KBM-7 (cell line): ENCODE data around the gene SGPP2.
"Not testable (repeated sequence)": the region's sequence is repeated elsewhere in the genome, so short reads cannot be mapped to it uniquely, and the experiment has no call there.

Experiments
- DNase-seq: peaks from one replicate; pipeline ENCODE4 v3.0.0-alpha.2; 2015
- in situ Hi-C: fragments of 300-500 bp; cut with MboI; formaldehyde crosslinking; loops from 2 replicates; pipeline ENCODE4 v1.14.3; 2020; ENCODE audit warnings: low sequenced_read_pairs, low pct_unique_long_range_greater_than_20kb, mixed read lengths

The SGPP2 gene

DNA sequence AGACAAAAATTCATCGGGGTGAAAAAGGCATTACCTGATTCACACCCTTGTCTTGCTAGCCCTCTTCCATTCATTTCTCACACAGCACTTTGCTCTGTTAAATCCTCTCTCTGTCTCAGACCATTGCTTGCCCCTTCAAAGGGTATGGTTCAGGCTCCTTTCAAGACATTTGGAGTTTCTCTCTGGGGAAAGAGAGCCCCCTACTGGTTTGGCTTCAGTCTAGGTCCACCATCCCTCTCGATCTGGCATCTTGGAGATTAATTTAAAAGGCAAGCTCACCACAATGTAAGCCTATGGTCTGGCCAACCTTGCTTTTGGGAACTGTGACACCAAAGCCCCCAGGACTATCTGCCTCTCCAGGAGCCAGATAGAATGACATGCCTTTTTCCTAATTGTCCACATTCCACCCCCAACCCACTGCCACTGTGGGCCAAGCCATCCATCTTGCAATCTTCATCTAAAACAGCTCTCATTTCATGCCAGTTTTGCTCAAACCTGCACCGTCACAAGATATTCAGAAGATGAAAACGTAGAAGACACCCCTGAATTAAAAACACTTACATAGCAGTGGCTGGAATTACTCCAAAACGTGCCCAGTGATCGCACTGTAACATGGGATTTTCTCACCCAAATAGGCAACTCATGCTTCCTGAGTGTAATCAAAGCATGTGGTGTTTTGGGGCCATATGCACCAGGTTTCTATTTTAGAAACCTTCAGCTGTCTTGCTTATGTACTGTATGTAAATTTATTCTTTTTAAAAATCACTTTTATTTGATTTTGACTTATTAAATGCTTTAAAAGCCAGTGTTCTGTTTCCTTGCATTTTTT is 137.7 kb downstream of the SGPP2 start:
- DNase-seq, result peak; percentile 77
- in situ Hi-C loops, result loop anchor here (25.0 kb wide), 1 partner anchor 250 kb away; a partner anchor contains a TSS

DNA sequence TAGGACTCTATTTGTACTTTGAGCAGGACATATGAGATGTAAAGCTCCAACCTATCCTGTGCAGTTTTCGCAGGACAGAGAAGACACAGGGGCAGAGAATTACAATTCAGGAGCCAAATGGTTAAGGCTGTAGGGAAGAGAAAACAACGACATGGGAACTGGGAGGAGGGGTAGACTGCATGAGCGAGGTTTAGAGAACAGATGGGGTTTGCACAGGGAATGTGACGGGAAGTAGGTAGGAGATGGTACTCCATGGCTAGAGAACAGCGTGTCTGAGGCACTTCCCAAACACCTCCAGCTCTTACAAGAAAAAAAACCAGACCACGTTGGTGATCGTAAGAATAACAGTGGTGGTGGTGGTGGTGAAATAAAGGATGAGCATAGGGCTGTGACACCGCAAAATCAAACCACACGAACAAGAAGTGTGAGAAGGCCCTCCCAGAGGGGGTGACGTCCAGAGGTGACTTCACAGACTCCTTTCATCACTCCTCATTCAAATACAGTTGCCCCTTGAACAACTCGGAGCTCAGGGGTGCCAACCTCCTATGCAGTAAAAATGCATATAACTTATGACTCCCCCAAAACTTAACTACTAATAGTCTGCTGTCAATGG is 138.9 kb downstream of the SGPP2 start:
- in situ Hi-C loops, result loop anchor here (25.0 kb wide), 1 partner anchor 251 kb away; a partner anchor contains a TSS
- DNase-seq, result no peak

DNA sequence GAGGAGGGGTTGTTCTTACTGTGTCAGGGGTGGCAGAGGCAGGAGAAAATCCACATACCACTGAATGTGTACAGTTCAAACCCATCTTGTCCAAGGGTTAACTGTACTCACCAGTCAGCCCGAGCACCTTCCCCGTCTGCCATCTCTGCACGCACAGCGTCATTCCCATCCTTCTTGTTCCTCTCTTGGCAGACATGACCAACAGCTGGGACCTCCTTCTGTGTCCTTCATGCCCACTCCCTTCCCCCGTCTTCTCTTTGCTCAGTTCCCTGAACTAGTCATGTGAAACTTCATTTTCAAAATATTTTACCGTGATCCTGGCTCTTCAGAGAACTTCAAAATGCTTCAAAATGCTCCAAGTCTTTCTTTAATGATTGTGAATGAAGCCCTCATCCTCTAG is 139.6 kb downstream of the SGPP2 start:
- no peak for DNase-seq
- in situ Hi-C loops, result loop anchor here (25.0 kb wide), 1 partner anchor 252 kb away; a partner anchor contains a TSS

DNA sequence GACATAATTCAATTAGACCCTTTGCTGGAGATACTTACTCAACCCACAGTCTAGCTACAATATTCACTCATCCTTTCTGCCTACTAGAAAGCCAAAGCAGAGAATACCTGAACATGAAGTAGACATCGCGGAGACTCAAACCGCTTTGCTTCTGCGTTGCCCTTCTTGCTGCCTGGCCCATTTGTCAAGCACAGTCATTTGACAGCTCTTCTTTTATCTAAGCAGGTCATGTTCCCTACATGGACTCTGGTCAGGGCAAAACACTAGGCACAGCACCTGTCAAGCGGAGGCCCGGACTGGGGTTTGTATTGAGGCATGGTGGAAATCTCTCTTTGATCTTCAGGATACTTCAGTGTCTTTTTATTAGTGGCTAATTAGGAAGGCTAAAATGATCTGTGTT is 141.9 kb downstream of the SGPP2 start:
- no peak for DNase-seq
- in situ Hi-C loops, result loop anchor here (25.0 kb wide), 1 partner anchor 254 kb away; a partner anchor contains a TSS

DNA sequence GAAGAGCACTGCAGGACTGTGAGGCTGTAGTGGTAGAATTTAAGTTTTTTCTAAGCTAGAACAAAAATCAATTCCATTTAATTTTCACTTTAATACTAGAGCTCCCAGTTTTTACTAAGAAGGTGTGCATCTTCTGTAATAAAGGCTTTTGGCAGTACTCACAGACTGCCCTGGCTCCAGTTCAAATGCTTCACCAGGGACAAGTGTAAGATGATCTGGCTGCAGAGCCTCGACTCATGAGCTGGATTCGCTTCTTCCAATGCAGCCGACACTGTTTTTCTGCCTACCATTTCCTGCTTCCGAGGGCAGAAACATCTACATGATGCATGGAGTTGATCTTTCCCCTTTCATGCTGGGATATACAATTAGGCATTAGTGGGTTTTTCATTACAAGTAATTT is 144.5 kb downstream of the SGPP2 start:
- in situ Hi-C loops, result loop anchor here (25.0 kb wide), 1 partner anchor 257 kb away; a partner anchor contains a TSS
- DNase-seq, result no peak

DNA sequence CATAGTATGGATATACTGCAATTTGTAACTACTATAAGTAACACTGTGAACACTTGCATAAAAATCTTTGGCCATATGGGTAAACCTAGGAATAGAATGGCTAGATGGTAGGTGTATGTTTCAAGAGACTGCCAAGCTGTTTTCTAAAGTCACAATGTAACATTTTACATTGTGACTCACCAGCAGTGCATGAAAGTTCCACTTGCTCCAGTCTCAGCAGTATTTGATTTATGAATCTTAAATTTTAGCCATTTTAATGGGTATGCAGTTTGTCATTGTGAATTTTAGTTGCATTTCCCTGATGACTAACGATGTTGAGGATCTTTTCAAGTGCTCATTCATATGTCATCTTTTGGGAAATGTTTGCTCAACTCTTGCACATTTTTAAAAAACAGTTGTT is 145.5 kb downstream of the SGPP2 start:
- in situ Hi-C loops, result loop anchor here (25.0 kb wide), 1 partner anchor 258 kb away; a partner anchor contains a TSS
- DNase-seq, result no peak

DNA sequence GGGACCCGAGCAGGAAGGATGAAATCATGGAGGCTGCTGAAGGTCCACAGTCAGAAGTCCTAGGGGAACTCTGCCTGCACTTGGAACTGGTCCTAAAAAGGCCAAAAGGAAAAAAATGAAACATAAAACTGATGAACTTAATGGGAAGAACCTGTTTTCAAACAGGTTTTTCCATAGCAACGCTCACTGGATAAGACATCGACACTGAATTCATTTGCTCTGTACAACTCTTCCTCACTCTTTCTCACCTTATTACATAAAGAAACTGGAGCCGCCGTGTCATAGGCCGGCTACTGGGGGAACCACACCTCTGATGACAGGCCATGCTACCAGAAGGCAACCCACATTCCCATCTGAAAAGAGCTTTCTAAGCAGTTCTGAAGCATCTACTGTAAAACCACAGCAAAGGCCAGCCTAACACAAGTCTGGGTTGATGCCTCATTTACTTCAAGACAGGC is 147.9 kb downstream of the SGPP2 start:
- in situ Hi-C loops, result loop anchor here (25.0 kb wide), 1 partner anchor 260 kb away; a partner anchor contains a TSS
- no peak for DNase-seq

DNA sequence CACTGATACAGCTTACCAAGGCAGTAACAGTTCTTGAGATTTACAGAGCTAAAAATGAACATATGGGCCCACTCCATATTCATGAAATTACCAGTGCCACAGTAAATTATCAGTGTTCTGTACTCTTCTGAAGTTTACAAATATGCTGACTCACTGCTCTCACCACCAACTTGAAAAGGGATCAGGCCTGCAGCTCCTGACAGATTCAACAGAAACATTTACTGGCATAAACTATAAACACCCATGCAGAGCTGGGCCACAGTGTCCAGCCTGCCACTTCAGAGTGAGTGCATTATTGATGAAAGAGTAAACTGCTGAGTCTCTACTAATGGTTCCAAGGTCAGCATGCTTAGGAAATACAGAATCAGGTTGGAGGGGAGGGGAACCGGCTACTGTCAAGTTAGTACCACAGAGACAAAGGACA is 148.4 kb downstream of the SGPP2 start:
- in situ Hi-C loops, result loop anchor here (25.0 kb wide), 1 partner anchor 260 kb away; a partner anchor contains a TSS
- DNase-seq, result no peak

DNA sequence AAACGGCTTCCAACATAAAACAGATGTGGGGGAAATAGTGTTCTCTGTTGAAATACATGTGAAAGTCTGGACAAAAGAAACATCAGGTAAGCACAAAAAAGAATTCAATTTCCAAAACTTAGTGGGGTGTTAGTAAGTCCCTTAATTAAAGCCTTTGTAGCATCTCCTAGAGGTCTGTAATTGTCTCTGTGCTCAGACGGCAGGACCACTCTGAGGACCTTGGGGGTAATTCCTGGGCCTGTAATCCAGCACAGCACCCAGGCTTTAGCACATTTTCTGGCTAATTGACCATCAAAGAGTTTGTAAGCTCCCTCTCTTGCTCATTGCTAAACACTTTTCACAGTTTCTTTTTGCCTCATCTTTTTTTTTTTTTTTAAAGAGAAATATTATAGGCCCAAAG is 151.3 kb downstream of the SGPP2 start:
- no peak for DNase-seq
- in situ Hi-C loops, result no loop called here

DNA sequence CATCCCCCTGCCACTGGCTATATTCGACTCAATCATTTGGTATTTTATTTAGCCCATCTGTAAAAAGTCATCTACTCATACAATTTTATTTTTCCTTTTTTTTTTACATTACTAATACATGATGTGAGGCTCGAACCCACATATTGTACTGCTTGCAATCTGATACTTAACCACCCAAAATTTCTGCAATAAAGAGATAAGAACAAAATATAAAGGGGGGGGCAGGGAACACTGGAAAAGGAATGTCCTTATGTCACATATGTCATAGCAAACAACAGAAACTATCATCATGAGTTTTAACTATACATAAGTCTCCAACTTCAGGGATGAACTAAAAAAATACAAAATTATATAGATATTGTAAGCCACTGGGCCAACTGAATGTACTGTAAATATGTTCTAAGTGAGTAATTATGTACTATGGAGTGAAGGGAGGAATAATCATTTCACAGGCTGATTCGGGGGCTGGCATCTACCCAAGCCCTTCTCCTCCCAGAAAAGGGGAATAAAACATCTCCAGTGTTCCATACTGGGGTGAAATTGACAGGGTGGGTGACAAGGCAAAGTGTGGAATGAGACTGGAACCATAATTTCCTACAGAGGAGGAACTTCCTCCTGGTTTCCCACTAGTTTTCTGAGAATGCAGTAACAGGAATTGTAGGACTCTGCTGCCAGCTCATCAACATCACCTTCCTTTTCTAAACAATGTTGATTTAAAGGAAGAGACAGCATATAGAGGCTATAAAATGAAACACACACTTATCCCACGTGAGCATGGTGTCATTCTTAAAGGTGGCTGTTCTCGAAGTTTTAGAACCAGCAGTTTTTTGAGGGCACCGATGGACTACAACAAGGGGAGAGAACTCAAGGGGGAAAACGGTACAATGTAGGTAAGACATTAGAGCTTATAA is 152.1 kb downstream of the SGPP2 start:
- no peak for DNase-seq
- in situ Hi-C loops, result no loop called here

DNA sequence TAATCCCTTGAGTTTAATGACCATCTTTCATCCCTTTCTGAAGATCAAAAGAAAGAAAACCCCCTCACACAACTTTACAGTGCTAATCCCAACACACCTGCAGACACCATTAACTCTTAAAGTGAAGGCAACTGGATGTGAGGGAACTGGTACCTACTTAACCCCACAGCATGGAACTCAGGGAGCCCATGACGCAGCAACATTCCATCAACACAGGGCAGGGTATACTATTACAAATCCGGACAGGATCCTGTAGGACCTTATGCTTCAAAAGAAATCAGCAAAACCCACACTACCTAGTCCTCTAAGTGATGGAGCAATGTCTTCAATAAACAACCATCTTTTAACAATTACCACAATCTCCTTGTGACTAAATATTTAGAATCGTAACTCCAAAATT is 153.0 kb downstream of the SGPP2 start:
- in situ Hi-C loops, result no loop called here
- DNase-seq, result no peak

DNA sequence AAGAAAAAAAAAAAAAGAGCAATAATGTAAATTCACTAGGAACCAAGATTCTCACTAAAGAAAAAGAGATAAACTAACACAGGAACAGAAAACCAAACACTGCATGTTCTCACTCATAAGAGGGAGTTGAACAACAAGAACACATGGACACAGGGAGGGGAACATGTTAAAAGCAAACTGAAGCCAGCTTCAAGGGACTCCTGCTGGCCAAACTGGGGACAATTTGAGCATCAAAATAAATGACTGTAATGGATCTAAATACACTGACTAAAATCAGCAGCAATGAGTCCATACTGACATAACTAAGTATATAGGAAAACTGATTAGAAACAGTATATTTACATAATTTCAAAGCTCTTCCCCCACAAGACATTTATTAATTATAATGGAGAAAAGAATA is 158.6 kb downstream of the SGPP2 start:
- DNase-seq, result peak; percentile 15
- in situ Hi-C loops, result no loop called here

DNA sequence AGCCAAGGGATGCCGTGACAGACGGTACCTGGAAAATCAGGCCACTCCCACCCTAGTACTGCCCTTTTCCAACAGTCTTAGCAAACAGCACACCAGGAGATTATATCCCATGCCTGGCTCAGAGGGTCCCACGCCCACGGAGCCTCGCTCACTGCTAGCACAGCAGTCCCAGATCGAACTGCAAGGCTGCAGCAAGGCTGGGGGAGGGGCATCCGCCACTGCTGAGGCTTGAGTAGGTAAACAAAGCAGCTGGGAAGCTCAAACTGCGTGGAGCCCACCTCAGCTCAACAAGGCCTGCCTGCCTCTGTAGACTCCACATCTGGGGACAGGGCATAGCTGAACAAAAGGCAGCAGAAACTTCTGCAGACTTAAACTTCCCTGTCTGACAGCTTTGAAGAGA is 160.2 kb downstream of the SGPP2 start:
- DNase-seq, in situ Hi-C loops: not testable (repeated sequence)

DNA sequence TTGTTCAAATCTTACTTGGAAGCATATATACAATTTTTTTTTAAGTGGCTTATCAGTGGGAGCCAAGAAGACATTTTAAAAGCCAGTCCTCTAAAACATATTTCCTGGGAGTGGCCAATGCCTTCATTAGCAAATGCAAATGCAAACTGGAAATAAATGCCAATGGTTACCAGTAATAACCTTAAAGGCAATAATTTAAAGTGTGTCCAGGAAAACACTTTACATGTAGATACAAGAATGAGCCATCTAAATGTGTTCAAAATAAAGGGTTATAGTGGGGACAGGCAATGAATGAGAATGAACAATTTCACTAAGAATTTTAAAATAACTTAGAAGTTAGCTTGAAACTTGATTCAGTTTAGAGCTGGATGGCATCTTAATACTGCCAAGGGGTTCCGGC is 167.3 kb downstream of the SGPP2 start:
- no peak for DNase-seq
- in situ Hi-C loops, result no loop called here

DNA sequence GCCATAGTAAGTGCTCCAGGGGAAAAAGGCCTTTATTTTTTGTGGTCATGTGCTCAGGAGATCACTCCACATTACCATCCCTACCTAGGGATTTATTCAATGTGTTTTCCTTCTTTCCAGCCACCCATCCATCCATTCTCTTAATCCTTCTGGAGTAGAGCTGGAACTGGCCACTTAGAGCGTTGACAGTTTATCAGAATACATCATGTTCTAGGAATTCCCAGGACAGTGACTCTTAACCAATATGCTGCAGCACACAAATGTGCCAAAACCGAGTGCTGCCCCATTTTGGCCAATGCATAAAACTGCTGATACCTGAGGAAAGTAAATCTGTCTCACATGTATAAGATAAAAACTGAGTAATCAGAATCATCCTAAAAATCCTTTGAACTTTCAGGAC is 167.8 kb downstream of the SGPP2 start:
- no peak for DNase-seq
- in situ Hi-C loops, result no loop called here

DNA sequence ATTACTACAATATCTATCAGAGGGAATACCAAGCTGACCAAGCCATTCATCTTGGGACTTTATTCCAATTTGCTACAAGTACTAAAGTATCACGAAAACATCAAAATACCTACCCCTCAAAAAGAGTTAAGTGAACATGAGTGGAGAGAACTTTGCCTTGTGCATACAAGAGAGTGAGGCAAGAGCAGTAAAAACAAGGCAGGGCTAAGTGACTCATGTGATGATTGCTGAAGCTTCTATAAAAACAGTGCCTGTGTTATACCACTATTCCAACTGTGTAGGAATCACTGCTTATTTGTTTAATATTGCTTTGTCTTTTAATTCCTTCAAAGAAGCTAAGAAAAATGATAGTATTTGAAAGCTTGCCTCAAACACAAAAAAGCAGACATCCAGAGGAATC is 170.3 kb downstream of the SGPP2 start:
- DNase-seq, result no peak

DNA sequence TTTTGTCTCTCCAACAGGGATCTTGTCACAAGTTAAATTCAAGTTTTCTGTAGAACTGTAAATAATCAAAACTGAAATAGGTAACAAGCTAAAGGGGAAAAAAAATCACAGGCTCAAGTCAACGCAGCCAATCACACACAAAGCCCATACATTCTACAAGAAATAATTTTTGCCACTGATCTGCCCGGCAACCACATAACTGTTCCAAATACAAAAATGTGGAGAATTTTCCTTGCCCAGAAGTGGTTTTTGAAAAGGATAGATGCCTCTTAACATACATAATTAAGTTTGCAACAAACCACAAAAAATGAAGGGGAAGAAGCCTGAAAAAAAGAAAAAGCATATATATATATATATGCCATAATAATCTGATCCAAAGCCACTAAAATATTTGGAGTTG is 171.2 kb downstream of the SGPP2 start:
- in situ Hi-C loops, result no loop called here
- no peak for DNase-seq

More for the DNA sequence above, 170.3 kb downstream of the SGPP2 start:
- in situ Hi-C loops, result no loop called here

DNA sequence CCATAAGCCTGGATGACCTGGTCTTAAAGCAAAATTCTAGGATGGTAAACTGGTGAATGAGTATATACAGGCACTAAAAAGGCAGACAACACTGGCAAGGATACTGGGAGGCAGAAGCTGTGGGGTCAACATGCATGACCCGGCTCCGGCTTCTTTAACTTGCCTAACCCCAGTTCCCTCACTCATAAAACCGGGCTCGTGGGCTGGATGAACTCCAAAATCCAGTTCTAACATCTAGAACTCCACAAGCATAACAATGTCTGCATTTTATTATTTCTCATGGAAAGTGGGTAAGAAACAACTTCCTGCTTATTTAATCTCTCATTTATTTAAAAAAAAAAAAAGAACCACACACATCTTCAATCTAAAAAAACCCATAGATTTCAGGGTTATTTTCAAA is 174.3 kb downstream of the SGPP2 start:
- no peak for DNase-seq
- in situ Hi-C loops, result no loop called here

DNA sequence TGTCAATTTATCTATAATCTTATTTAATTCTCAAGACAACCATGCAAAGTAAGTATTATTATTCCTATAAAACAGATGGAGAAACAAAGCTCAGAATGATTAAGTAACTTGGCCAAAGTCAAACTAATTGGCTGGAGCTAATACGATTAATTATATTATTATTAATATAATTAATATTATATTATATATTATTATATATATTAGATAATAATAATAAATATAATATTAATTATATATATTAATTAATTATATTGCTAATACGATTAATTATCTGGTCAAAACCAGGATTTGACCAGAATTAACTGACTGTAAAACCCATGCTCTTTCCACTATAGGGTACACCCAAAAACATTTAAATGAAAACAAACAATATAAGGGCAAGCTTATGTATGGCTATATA is 179.2 kb downstream of the SGPP2 start:
- in situ Hi-C loops, result no loop called here
- no peak for DNase-seq
